Measurements from ENCODE around the gene SYNGR3.
"Not testable (repeated sequence)": the region's sequence is repeated elsewhere in the genome, so short reads cannot be mapped to it uniquely, and the experiment has no call there.

The SYNGR3 gene

GRCh38 chr16:1959269-1960039 lies 30.3 kb upstream of the SYNGR3 start, which contains the start of gene NDUFB10:
Gene NDUFB10, plus strand, starts transcription at chr16:1959538. Its CDS starts 87 bp downstream, at chr16:1959625.
- peak; percentile 62 for DNase-seq

- no peak for DNase-seq
These were observed 28.8 kb upstream of the SYNGR3 start for GRCh38 chr16:1960665-1961630.

DNA sequence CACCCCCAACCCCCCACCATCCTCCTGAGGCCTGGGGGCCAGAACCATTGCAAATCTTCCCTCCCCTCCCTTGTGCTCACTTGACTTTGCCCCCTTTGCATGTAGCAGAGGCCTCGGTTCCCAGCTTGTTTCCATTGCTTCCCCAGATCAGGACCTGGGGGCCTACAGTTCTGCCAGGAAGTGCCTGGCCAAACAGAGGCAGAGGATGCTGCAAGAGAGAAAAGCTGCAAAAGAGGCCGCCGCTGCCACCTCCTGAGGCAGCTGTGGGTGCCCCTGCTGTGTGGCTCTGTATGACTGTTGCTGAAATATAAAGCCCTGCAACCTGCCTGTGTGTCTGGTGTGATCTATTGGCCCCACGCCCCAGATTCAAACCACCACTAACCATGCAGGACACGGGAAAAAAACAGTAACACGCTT lies 28.1 kb upstream of the SYNGR3 start:
- no peak for DNase-seq

DNA sequence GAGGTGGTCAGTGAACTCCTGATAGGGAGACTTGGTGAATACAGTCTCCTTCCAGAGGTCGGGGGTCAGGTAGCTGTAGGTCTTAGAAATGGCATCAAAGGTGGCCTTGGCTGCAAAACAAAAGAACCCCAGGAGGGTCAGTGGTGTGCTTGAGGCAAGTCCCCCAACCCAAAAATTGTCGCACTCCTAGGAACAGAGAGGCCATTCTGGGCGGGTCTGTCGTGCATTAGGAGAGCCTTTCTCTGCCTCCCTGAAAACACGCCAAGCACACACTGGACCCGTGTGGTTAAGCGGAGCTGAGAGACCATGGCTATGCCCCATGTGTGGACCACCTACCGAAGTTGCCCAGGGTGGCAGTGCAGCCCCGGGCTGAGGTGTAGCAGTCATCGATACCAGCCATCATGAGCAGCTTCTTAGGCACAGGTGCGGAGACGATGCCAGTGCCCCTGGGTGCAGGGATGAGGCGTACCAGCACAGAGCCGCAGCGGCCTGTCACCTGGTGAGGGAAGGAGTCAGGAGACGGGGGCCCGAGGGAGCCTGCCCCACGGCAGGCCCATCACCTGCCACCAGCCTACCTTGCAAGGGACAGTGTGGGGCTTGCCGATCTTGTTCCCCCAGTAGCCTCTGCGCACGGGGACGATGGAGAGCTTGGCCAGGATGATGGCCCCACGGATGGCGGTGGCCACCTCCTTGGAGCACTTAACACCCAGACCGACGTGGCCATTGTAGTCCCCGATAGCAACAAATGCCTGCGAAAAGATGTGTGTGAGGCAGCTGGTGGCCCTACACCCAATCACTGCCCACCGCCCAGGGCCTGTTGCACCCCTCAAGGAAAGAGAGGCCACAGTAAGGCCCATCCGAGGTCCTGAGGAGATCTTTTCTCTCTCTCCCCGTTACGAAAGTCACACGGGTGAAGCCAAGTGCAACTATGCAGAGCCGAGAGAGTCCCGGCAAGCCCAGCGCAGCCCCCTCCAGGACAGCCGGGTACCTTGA lies 27.3 kb upstream of the SYNGR3 start:
- DNase-seq, result not testable (repeated sequence)

GRCh38 chr16:1963806-1964505 lies 25.8 kb upstream of the SYNGR3 start:
- DNase-seq, result no peak

- DNase-seq, result peak; percentile 85
These were observed 25.0 kb upstream of the SYNGR3 start, which contains the start of gene RPS2 for GRCh38 chr16:1964506-1965395. Gene RPS2, minus strand, starts transcription at chr16:1964826. Its CDS starts 201 bp downstream, at chr16:1964625.

GRCh38 chr16:1965396-1966001 lies 24.3 kb upstream of the SYNGR3 start:
- DNase-seq, result no peak

DNA sequence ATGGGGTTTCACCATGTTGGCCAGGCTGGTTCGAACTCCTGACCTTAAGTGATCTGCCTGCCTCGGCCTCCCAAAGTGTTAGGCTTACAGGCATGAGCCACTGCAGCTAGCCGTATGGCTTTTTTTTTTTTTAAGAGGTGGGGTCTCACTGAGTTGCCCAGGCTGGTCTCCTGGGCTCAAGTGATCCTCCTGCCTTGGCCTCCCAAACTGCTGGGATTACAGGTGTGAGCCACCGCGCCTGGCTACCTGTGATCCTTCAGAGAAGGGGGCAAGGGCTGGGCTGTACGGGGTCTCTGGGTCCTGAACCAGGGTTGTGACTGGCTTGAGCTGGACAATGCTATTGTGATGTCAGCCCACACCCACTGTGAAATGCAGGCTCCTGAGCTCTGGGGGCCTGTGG lies 23.3 kb upstream of the SYNGR3 start, which contains the start of gene RNF151:
Gene RNF151, plus strand, starts transcription at position 397 of the 400 bp plus-strand sequence. CDS start 26 bp downstream, outside the sequence.
- DNase-seq, result no peak

GRCh38 chr16:1968146-1968953 lies 21.4 kb upstream of the SYNGR3 start:
- DNase-seq, result no peak

GRCh38 chr16:1971796-1972489 lies 17.8 kb upstream of the SYNGR3 start, which contains the start of gene TBL3:
Gene TBL3, plus strand, starts transcription at chr16:1972053. Its CDS starts 112 bp downstream, at chr16:1972165.
- DNase-seq, result peak; percentile 69

DNA sequence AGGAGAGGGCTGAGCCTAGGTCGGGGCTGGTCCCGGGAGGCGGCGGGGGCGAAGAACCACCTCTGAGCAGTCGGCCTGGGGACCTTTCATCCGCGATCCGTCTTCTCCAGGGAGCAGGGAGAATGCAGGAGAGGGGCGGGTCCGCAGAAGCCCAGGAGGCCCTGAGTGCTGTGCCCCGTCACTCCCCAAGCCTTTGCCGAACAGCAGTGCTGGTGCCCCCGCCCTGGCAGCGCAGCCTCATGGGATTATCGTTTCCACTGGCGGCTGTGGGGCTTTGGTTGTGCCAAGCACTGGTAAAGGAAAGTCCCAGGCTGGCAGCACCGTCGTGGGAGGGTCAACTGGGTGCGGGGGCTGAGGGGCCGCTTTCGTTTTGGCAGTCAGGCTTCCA lies 17.3 kb upstream of the SYNGR3 start:
- no peak for DNase-seq

DNA sequence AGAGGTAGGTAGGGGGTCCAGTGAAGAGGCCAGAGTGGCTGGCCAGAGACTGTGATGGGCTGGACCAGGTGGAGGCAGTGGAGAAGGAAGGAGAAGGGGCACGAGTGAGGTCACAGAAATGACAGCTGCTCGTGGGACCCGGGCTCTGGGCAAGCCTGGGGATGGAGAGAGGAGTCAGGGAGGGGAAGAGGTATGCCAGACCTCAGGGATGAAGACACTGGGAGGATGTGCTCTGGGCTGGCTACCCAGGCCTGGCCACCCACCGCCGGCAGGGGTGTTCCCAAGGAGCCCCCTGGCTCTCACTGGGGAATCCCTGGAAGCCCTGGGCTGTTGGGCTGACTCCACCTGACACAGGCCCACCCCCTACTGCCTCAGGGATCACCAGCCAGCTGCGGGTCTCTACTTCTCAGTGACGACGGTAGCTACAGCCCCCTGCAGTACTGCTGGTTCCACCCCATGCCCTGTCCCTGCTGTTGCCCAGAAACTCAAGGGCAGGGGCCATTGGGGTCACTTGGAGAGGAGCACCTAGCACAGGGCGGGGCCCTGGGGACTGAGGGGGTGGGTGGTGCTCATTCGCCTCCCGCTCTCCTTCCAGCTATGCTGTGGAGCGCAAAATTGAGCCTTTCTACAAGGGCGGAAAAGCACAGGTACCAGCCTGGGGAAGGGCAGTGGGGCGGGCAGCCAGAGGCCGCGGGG lies 16.2 kb upstream of the SYNGR3 start:
- no peak for DNase-seq

DNA sequence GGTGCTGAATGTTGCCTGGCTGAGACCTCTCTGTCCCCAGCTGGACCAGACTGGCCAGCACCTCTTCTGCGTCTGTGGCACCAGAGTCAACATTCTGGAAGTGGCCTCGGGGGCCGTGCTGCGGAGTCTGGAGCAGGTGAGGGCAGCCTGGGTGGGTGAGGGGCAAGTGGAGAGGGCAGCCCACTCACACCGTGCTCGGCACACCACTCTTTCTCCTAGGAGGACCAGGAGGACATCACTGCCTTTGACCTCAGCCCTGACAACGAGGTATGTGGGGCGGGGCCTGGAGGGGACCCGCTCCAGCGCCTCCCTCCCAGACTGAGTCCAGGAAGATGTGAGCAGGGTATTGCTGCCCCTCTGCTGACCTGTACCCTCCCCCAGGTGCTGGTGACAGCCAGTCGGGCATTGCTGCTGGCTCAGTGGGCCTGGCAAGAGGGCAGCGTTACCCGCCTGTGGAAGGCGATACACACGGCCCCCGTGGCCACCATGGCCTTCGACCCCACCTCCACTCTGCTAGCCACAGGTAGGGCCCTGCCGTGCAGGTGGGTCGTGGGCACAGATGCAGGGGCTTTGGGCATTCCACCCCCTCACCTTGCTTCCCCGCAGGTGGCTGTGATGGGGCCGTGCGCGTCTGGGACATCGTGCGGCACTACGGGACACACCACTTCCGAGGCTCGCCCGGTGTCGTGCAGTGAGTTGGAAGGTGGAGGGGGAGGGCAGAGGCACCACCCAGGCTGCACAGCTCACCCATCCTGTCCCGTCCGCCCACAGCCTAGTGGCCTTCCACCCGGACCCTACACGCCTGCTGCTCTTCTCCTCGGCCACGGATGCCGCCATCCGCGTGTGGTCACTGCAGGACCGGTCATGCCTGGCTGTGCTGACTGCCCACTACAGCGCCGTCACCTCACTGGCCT lies 15.4 kb upstream of the SYNGR3 start:
- DNase-seq, result no peak

GRCh38 chr16:1975432-1976215 lies 14.1 kb upstream of the SYNGR3 start:
- no peak for DNase-seq

- DNase-seq, result no peak
These were observed 13.6 kb upstream of the SYNGR3 start for GRCh38 chr16:1976216-1976520.
